GM21423 (cell line): ENCODE data around the gene PRDM1.
A peak's percentile ranks its signal among the peaks of the same experiment; 100 is the strongest.

Experiments used
- ATAC-seq: cut with Tn5 transposase; IDR thresholded peaks from one replicate; pipeline ENCODE4 v1.9.1; 2021; ENCODE audit warnings: mild to moderate bottlenecking, moderate library complexity; ENCODE audit not compliant: unreplicated experiment

PRDM1 gene

GRCh38 chr6:106069478-106069877 is 16.7 kb upstream of the PRDM1 start:
- no peak for ATAC-seq

- ATAC-seq: no peak
These were observed 15.5 kb upstream of the PRDM1 start for GRCh38 chr6:106070636-106071035.

GRCh38 chr6:106072501-106073090 is 13.5 kb upstream of the PRDM1 start:
- no peak for ATAC-seq

GRCh38 chr6:106074146-106074545 is 12.0 kb upstream of the PRDM1 start:
- no peak for ATAC-seq

- no peak for ATAC-seq
These were observed 10.0 kb upstream of the PRDM1 start for GRCh38 chr6:106076139-106076538.

- no peak for ATAC-seq
These were observed 9.0 kb upstream of the PRDM1 start for GRCh38 chr6:106077170-106077569.

- ATAC-seq: no peak
These were observed 8.3 kb upstream of the PRDM1 start for GRCh38 chr6:106077881-106078280.

- ATAC-seq: no peak
These were observed 6.0 kb upstream of the PRDM1 start for GRCh38 chr6:106079961-106080762.

- no peak for ATAC-seq
These were observed 5.4 kb upstream of the PRDM1 start for GRCh38 chr6:106080763-106081095.

- no peak for ATAC-seq
These were observed 4.4 kb upstream of the PRDM1 start for GRCh38 chr6:106081715-106082114.

GRCh38 chr6:106082735-106083398 is 3.3 kb upstream of the PRDM1 start:
- ATAC-seq: no peak

- no peak for ATAC-seq
These were observed 2.5 kb upstream of the PRDM1 start for GRCh38 chr6:106083618-106084017.

GRCh38 chr6:106084106-106084988 is 1.8 kb upstream of the PRDM1 start:
- peak; percentile 75 for ATAC-seq

- no peak for ATAC-seq
These were observed 996 bp upstream of the PRDM1 start for GRCh38 chr6:106084989-106085691.

GRCh38 chr6:106085692-106085983 is 498 bp upstream of the PRDM1 start:
- no peak for ATAC-seq

GRCh38 chr6:106086814-106087175 is 659 bp downstream of the PRDM1 start:
- no peak for ATAC-seq

- no peak for ATAC-seq
These were observed 1.6 kb downstream of the PRDM1 start for GRCh38 chr6:106087548-106088325.

- peak; percentile 23 for ATAC-seq
These were observed 3.9 kb downstream of the PRDM1 start for GRCh38 chr6:106090001-106090400.

- no peak for ATAC-seq
These were observed 6.1 kb downstream of the PRDM1 start for GRCh38 chr6:106092279-106092678.
